NCI-H82 treated with DMSO at 0.1 percent for 48 hours (cell line): ENCODE measurements around the gene KL.

ENCODE experiments used
- DNase-seq: peaks from one replicate; lab custom pipeline; 2025; ENCODE audit not compliant: unreplicated experiment; lab: John Stamatoyannopoulos, UW

KL gene

GRCh38 chr13:33016414-33017322 is at the start of gene KL:
Gene KL, plus strand, starts transcription at chr13:33016423. Its CDS starts 18 bp downstream, at chr13:33016441.
- DNase-seq: no peak

GRCh38 chr13:32967584-32968182 is 48.5 kb upstream of the KL start:
- DNase-seq: no peak

- DNase-seq: no peak
Observed at GRCh38 chr13:32968316-32968715, 47.9 kb upstream of the KL start.

GRCh38 chr13:32968793-32969192 is 47.4 kb upstream of the KL start:
- DNase-seq: no peak

GRCh38 chr13:32969516-32969941 is 46.7 kb upstream of the KL start:
- no peak for DNase-seq

GRCh38 chr13:32976056-32976805 is 40.0 kb upstream of the KL start:
- no peak for DNase-seq

- DNase-seq: no peak
Observed at GRCh38 chr13:32976912-32977311, 39.3 kb upstream of the KL start.

GRCh38 chr13:32977321-32977720 is 38.9 kb upstream of the KL start:
- DNase-seq: no peak

GRCh38 chr13:32978278-32978677 is 37.9 kb upstream of the KL start:
- no peak for DNase-seq

GRCh38 chr13:32983058-32983457 is 33.2 kb upstream of the KL start:
- DNase-seq: no peak

GRCh38 chr13:32984857-32985626 is 31.2 kb upstream of the KL start:
- DNase-seq: no peak

GRCh38 chr13:32986552-32986951 is 29.7 kb upstream of the KL start:
- no peak for DNase-seq

GRCh38 chr13:32987462-32987861 is 28.8 kb upstream of the KL start:
- no peak for DNase-seq

GRCh38 chr13:32988608-32989289 is 27.5 kb upstream of the KL start:
- DNase-seq: no peak

GRCh38 chr13:32989290-32989667 is 26.9 kb upstream of the KL start:
- no peak for DNase-seq

- DNase-seq: no peak
Observed at GRCh38 chr13:32989942-32990341, 26.3 kb upstream of the KL start.

- no peak for DNase-seq
Observed at GRCh38 chr13:32993145-32993544, 23.1 kb upstream of the KL start.

GRCh38 chr13:32997399-32997798 is 18.8 kb upstream of the KL start:
- no peak for DNase-seq

- no peak for DNase-seq
Observed at GRCh38 chr13:32998966-32999365, 17.3 kb upstream of the KL start.

GRCh38 chr13:33000365-33000764 is 15.9 kb upstream of the KL start:
- DNase-seq: no peak
